ENCODE measurements around the gene PAX5.

PAX5 gene

DNA sequence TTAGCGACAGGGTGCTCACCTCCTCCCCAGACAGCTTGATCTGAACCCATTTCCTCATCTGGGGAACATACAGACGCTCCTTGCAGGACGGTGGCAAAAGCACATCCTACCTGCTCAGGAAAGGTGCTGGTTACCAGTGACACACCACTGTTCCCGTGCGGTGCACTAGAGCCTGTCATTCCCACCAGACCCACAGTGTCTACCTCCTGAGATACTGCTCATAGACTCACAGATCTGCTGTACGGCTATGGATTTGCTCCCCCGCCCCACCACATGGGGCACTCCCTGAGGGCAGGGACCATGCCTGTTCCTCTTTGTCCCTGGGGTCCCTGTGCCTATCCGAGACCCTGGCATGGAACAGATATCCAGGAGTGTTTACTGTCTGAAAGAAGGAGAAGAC is 208.9 kb downstream of the PAX5 start:
- DNase-seq, result no peak

DNA sequence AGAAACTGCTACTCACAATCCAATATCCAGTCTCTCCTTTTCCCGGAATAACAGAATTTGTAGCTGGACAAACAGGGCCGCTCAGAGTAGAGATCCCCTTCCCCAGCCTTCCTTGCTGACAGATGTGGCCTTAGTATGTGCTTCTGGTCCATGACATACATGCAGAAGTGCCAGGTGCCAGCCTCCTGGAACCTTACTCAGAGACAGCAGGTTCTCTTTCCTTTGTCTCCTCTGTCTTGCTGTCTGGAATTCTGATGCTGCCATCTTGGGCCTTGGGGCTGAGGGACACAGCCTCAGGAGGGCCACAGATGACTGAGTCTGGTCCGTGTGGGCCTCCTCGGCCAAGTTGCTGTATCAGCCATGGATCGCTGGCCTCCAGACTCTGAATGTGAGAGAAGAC is 210.1 kb downstream of the PAX5 start:
- DNase-seq, result no peak

DNA sequence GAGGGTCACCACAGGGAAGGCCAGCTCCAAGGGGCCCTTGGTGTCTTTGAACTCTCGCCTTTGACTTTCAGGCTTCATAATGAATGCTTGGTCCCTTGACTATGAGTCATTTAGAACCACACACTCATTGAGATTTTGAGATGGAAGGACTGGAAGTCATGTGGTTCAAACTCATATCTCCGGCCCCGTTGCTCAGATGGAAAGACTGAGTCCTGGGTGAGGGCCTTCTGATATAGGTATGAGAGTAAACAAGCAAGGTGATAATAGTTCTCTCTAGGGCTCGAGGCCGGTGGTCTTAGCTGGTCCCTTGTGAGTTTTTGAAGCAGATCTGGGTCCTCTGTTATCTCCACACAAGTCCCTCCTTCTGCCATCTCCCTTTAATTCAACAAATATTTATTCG is 210.6 kb downstream of the PAX5 start:
- DNase-seq, result no peak

DNA sequence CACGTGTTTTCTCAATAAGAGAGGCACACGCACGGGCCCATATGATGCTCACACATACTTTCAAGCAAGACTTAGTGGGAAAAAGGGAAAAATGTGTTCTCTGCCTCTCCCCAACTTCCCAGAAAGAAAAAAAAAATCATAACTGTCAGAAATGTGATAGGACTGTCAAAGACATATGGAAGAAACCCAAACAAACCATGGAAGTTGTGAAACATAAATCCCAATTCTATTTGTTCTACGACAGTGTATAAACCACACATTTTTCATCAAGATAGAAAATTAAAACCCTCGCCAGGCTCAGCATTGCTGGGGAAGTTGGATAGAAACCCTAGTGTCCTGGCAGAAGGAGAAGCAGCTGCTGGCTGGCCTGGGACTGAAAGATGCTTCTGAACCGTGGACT is 211.9 kb downstream of the PAX5 start:
- DNase-seq, result no peak

DNA sequence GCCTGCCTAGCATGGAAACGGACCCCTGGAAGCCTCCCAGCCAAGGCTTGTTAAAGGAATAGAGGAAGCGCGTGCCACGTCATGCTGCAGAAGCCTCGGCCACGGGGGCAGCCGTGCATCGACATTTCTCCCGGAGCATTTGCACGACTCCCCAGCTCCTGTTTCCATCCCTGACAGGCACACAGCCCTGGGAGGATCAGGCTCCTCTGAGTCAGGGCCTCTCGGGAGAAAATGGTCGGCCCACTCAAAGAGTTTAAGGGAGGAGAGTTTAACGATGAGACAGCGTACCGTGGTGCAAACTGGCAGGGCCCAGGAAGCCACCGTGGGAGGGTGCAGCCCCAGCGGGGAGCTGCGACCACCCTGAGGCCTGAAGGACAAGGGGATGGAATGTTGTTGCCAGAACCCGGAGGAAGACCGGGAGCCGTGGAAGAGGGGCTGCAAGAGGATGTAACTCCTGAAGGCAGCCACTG is 213.6 kb downstream of the PAX5 start:
- DNase-seq, result no peak

DNA sequence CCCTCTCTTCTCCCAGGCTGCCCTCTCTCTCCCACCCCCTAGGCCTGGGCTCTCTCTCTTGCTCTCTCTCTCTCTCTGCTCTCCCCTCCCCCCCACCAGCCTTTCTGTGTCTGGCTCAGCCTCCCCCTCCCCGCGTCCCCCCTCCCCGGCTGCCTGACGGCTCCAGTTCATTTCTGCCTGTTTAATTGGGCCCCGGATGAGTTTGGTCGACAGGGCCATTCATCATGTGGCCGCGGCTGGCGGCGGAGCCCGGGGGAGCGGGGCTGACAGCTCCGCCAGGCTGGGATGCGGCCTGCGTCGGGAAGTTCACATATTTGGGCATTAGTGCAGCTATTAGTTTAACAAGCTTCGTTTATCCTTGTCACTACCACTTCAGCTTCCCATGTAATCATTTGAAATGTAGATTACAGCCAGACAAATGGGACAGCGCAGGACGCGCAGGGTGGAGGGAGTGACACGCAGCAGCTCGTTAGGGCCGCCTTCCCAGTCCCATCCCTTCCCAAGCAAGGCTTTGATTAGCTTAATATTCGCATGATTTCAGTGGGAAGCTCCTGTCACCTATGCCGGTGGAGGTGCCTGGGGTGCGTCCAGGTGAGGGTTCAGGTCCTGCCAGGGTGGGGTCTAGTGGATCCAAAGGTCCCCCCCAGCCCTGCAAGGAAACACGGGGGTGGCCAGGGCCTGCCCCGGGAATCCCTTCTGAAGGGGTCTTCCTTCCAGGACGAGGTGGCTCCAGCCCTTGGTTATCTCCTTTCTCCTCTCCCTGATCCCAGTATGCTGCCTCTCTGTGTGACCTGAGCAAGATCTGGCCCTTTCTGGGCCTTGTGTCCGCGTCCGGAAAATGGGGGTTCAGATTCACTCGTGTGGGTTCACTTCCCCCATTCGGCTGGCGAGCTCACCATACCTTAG is 214.8 kb downstream of the PAX5 start:
- peak; percentile 41 for DNase-seq

DNA sequence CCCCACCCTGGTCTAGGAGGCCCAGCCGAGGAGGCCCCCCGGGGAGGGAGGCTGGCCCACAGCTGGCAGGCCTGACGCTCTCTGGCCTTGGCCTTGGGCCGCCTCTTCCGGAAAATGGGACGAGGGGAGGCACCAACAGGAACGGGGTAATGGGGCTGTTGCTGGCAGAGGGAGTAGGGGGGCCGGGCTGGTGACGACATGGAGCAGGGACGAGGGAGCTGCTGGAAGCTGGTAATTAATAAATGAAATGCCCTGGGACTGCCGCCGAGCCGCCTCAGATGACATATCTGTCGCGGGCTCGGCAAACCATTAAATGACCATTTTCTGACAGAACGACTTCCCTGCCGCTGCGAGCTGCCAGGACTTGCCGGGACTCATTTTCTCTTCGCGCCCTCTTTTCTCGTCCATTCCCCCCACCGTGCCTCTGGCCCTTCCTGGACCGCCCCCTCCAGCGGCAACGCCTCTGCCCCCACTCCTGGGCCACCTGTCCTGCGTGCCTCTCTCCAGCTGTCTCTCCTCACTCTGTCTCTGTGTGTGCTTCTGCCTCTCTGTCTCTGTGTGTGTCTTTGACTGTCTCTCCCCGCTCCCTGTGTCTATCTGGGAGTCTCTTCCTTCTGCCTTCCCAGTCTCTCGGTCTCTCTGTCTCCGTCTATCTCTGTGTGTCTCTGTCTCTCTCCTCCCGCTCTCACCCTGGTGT is 215.7 kb downstream of the PAX5 start:
- DNase-seq, result no peak

DNA sequence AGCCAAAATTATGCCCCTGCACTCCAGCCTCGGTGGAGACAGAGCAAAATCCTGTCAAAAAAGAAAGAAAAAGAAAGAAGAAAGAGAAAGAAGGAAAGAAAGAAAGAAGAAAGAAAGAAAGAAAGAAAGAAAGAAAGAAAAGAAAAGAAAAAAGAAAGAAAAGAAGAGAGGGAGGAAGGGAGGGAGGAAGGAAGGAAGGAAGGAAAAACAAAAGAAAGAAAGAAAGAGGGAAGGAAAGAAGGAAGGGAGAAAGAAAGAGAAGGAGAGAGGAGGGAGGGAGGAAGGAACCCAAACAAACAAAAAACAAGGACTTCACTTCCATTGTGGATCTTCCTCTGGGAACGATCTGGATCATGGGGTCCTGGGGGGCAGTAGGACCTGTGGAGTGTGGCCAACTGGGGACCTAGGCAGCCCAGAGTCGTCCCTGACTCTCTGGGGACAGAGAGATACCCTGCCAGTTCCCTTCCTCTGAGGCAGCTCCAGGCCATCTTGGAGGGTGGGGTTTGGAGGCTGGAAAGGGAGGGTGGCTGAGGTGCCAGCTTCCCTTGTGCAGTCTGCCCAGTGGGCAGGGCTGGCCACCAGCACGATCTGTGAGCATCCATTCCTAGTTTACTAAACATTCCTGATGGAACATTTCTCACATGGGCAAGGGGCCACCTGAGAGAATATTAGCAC is 216.8 kb downstream of the PAX5 start:
- no peak for DNase-seq

DNA sequence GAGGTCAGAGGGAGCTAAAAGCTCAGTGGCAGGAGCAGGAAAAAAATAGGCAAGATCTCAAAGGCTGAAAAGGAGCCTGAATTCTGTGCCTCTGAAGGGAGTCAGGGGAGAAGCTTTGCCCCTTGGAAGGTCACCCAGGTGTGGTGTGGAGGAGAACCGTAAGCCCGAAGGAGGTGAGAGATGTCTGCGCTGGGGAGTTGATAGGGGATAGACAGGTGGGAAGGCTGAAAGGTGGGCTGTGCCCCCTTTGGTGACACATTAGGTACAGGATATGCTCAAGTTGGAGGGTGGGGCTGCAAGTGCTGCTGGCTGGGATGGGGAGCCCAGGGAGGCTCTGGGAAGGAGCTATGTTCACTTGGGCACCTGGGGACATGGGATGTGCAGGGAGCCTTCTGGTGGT is 217.7 kb downstream of the PAX5 start:
- DNase-seq, result no peak

DNA sequence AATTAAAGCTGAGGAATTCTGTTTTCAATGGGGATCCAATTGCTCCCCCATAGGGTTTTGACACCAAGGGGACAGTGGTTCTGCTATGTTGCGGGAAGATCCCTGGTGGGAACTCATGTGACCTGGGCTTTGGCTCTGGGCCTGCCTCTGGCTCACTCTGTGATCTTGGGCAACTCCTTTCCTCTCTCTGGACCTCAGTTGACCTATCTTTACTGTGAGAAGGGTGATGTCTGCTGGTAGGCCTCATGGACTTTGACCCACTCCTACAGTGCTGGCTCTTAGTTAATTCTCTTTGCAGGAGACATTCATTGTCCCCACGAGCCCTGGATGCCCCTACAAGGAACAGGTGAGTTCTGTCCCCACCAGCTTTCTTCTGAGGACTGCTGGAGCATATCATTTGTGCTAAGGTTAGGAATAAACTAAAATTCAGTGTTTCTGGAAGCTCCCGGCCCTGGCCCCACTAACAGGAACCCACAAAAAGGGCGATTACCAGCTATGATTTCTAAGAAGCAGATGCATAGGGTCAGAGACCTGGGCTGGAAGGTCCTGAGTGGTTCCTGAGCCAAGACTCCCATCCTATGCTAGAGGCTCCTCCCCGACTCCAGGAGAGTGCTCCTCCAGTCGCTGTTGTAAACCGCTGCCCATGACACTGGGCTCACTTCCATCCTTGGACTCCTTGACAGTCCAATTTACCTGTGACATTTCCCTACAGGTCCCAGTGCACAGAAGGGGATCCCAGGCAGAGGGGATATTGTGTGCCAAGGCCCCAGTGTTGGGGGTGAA is 218.3 kb downstream of the PAX5 start:
- no peak for DNase-seq

DNA sequence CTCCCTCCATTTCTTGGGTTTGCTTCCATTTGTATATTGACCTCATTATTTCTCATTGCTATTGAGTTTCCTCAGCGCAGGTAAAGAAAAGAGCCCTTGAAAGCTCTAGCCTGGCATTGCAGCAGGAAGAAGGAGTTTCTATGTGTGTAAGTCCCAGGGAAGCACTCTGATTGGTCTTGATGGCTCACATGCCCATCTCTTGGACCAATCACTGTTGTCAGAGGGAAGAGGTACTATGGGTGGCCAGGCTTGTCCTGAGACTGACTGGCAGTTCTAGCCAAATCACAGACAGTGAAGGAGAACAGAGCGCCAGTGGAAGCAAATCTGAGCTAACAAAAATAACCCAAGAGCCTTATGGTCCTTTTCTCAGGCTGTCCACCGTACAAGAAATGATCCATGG is 219.0 kb downstream of the PAX5 start:
- no peak for DNase-seq

DNA sequence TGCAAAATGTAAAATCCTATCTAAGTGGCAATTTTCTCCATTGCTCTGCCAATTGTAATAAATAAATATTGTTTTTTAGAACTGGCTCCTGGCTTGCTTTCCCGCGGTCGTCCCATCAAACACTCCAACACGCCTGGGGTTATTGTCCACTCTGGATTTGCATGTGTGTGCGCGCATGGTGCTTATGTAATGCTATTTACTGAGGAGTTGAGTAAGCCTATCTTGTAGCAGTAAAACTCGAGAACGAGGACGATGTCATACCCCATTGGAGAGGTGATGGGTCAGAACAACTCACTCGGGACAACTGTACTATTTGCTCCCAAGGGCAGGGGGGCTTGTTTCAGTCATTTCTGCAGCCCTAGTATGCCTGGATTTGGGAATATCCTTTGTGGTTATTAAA is 220.9 kb downstream of the PAX5 start:
- no peak for DNase-seq

DNA sequence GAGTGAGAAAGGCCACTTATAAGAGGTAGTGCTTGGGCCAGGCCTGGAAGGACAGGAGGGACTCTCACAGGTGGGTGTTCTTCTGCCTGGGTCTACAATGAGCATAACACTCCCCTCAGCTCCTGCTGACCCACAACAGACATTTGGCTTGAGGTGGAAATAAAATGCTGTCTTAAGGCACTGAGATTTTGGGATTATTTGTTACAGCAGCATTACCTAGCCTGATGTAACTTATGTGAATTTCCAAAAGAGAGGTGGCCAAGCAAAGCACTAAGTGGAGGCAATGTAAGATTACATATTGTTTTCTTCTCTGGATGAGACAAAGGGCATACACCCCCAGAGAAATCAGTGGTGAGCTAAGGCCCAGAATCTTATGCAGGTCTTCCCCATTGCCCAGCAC is 221.5 kb downstream of the PAX5 start:
- no peak for DNase-seq

DNA sequence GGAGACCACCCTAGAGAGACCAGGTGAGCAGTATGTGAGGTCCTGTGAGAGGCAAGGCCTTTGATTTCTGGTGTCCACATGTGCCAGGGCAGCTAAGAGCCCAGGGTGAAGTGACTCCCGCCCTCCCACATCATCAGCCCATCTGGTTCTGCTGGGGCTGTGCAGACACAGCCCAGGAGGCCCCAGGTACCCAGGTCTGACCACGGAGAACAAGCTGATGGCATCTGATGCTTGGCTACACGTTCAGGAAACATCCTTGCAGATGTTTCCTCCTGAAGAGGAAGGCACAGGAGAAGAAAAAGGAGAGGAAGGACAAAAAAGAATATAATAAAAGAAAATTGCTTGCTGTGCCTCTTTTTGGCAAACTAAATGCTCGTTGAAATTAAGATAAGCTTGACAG is 225.8 kb downstream of the PAX5 start:
- DNase-seq, result no peak

DNA sequence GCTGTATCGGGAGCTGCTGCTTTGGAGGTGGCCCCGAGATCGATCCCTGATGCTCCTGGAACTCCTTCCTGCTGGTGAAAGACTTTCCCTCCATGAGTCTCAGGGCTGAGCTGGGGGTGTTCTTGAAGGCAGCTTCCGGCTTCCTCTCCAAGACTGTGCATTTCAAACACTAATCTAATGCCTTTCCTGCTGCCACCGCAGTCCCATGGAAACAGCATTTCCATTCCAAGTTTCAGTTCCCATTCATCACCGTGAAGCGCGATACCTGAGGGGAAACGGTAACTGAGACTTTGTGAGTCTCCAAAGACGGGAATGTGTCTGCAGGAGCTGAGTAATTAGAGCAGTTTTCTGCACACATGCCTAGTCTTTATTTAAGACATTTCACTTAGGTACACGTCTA is 230.1 kb downstream of the PAX5 start:
- DNase-seq, result no peak

DNA sequence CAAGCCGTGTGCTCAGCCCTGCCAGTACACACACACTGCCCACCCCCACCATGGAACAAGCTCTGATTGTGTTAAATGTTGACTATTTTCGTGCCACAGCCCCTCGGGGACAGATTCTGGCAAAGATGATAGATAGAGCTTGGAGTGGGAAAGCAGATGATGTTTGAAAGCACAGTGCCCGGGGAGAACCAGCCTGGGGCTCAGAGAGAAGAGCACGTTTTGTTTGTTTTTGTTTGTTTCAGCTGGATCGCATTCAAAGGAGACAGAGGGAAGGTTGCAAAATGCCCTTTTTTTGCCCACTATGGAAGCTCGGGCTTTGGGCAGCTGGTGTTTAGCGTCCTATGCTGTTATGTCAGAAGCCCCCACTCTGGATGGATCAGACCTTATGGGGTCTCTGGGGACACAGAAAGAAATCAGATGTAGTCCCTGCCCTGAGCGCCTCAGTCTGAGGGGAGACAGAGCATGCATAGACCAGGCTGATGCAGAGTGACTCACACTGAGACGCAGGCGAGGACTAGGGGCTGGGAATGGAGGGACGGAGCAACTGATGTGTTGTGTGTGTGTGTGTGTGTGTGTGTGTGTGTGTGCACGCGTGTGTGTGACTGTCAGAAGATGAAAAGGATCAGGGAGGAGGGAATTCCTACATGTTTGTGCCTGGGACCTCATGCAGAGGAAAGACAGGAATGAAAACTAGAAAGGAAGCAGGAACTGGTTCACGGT is 231.7 kb downstream of the PAX5 start:
- DNase-seq, result no peak

DNA sequence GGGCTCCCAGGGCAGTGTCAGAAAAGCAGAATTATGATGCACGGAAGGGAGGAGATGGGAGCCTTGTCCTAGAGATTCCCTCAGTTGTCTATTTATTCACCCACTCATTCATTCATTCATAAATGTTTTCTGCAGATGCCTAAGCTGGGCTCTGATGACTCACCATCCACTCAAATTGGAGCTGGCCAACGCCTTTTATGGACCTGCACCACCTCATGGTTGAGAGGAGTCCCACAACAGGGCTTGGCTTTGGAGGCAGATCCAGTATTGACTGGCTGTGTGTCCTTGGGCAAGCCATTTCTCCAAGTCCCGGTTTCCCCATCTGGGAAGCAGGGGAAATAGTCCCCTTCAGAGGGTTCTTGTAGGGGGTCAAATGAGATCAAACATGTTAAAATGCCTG is 233.6 kb downstream of the PAX5 start:
- no peak for DNase-seq

DNA sequence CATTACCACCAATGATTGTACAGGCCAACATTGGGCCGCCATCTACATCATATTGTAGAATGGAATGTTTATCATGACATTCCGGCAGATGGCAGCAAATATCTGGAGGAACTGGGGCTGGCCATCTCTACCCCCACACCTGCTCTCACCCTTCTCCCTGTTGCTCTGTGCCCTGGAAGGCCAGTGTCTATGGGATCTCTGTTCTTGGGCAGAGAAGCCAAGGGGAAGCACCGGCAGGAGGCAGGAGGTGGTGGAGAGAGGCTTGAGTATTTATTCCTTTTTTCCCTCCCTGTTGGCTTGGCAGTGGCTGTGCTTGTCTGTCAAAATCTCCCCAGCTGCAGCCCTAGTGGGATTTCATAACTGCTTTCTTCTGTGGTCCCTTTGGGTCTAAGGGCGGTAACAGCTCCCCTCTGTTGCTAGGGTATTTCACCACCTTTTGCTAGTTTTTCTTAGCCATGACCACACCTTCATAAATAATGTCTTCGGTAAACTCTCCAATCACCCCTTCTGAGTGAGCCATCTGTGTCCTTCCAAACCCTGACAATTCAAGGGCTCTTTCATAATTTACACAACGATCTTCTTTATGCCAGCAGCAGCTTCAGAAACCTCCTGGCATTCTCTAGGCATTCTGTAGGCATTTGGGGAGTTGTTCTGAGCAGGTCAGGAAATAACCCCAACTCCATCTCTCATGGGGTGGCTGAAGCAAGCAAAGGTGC is 235.6 kb downstream of the PAX5 start:
- DNase-seq, result no peak

DNA sequence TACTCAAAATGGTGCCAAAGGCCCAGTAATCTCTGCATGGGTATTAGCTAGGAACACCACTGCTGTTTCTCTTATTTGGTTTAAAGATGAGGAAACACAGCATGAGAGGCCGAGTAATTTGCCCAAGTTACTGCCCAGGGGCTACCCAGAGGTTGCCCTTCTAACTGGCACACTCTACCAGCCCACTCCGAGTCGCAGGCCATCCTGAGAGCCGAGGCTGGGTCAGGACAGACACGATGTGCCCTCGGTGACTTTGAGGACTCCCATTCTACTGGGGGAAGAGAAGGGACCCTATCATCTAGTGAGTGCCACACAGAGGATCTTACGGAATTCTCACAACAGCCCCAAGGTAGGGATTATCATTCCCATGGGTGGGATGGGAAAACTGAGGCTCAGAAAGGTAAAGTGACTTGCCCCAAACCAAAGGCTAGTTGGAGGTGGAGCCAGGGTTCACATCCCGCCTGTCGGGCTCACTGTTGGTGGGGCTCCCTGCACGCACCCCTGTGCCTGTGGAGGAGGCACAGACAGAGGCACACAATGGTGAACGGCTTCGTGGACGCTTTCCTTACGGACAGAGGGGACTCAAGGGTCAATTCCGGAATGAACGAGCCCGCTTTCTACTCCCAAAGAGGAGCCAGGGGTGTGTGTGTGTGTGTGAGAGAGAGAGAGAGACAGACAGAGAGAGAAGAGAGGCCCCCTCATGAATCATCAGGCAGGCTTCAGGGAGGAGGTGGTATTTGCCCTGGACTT is 236.4 kb downstream of the PAX5 start:
- DNase-seq, result no peak

DNA sequence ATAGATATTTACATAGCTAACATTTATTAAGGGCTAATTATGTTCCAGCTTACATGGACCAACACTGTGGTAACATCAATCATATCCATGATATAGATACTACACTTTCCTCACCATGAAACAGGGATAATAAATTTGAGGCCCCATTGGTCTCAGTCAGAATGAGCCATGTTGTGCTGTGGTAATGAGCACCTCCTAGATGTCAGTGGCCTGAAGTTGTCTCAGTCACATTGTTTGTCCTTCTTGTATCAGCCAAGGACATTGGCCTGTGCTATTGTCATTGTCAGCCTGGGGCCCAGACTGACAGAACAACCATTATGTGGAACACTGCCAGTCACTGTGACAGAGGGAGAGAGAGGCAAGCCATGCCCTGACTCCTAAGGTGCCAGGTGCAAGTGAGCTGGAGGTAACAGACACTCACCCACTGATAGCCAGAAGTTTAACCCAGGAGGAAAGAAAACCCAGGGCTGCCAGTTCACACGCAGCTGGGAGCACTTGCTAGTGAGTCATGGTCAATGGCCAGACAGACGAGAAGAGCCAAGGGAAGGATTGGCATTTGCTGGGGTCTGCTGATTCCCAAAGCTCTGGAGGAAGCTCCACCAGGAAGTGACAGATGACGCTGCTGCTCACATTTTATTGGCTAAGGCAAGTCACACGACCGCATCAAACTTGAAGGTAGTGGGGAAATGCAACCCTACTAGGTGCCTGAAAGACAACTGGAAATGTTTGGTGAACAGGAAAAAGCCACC is 237.2 kb downstream of the PAX5 start:
- DNase-seq, result no peak

Measured in left hindlimb (tissue), 1 donor.